EL (cell line): ENCODE measurements around the gene NFATC2IP.

Source experiments
- DNase-seq: peaks from one replicate; pipeline ENCODE4 v3.0.0-alpha.2; 2016

Gene NFATC2IP

DNA sequence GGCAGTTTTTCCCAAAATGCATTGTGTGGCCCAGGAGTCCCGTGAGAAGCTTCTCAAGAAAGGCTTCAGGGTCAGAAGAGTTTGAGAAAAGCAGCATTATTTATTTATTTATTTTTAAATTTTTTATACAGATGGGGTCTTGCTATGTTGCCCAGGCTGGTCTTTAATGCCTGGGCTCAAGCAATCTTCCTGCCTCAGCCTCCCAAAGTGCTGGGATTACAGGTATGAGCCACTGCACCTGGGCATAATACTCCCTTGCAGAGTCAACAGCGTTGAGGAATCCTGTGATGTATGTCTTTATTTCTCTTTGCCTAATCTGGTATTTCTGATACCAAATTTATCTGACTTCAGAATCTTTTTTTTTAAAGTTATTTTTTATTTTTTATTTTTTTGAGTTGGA, 49.3 kb downstream of the NFATC2IP start:
- DNase-seq = no peak

- peak; percentile 76 for DNase-seq
Measured at GRCh38 chr16:29004496-29005139, 53.9 kb downstream of the NFATC2IP start.

GRCh38 chr16:29007730-29008593, 57.2 kb downstream of the NFATC2IP start:
- DNase-seq = peak; percentile 83

DNA sequence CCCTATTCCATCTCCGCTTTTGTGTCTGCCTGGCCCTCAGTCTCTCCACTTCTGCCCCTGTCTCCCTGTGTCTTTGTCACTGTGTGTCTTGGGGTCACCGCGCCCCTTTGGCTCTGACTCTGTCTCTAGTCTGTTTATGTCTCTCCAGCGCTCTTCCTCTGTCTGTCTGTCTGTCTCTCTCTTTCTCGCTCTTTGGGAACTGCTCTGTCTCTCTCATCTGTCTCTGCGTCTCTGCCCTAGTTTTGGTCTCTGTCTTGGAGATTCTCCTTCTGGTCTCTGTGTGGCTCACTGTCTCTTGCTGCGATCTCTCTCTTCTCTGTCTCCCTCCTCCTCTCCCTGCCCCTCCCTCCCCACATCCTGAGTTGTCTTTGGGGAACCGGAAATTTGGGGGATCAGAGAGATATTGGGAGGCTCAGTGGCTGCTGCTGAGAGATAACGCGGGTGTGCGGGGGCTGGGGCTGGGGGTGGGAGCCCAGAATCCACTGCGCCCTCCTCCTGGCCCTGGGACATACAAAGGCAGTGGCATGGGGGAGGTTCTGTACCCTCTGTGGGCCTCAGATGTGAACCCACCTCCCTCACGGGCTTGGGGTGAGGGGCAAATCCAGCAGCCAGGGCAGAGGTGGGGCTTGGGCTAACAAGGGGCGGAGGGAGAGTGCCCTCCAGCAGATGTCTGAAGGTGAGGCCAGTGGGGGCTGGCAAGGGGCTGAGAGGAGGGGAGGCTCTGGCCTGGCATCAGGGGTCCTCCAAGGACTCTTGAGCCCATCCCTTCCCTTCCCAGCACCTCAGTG, 58.5 kb downstream of the NFATC2IP start:
- no peak for DNase-seq

DNA sequence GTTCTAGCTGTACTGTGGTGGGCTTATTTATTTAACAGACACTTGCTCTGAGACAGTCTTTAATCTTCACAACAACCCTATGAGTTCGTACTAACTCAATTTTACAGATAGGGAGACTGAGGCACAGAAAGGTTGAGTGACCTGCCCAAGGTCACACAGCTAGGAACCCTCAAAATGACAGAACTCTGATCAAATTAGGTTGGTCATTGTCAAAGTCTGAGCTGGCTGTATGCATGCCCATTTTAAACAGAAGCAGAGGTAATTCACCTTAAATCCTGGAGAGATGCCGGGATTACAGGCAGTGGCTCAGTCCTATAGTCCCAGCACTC, 59.1 kb downstream of the NFATC2IP start:
- DNase-seq = no peak

- DNase-seq = no peak
Measured at GRCh38 chr16:29011112-29011511, 60.4 kb downstream of the NFATC2IP start.

DNA sequence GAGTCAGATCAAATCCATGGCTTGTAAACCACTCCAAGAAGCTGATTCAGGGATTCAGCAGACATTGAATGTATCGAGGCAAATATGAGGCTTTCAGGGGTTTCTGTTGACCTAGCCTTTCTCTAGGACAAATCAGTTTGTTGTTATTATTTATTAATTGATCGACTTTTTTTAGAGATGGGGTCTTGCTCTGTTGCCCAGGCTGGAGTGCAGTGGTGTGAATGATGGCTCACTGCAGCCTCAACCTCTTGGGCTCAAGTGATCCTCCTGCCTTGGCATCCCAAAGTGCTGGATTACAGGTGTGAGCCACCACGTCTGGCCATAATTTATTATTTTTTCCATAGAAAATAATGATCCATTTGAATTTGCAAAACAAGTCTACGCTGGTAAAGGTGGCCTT, 61.1 kb downstream of the NFATC2IP start:
- no peak for DNase-seq

- no peak for DNase-seq
Measured at GRCh38 chr16:29012913-29013553, 62.3 kb downstream of the NFATC2IP start.

DNA sequence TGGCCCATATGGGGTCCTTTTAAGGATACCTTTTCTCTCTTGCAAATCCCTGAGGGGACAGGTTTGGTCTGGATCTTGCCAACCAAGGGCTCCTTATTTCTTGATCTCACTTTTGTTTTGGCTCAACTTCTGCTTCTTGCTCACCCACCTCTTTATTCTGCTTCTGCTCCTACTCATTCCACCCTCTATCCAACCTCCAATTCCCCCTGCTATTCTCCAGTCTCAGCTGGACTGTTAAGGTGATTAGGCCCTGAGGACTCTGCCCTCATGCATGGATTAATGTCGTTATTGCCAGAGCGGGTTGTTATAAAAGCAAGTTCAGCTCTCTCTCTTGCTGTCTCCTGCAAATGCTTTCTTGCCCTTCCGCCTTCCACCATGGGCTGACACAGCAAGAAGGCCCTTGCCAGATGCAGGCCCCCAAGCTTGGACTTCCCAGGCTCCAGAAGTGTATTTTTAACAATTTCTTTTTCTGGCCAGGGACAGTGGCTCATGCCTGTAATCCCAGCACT, 63.9 kb downstream of the NFATC2IP start:
- no peak for DNase-seq
